ENCODE measurements around the gene BRF1.
"Not testable (repeated sequence)": the region's sequence is repeated elsewhere in the genome, so short reads cannot be mapped to it uniquely, and the experiment has no call there.

The BRF1 gene, protein sequence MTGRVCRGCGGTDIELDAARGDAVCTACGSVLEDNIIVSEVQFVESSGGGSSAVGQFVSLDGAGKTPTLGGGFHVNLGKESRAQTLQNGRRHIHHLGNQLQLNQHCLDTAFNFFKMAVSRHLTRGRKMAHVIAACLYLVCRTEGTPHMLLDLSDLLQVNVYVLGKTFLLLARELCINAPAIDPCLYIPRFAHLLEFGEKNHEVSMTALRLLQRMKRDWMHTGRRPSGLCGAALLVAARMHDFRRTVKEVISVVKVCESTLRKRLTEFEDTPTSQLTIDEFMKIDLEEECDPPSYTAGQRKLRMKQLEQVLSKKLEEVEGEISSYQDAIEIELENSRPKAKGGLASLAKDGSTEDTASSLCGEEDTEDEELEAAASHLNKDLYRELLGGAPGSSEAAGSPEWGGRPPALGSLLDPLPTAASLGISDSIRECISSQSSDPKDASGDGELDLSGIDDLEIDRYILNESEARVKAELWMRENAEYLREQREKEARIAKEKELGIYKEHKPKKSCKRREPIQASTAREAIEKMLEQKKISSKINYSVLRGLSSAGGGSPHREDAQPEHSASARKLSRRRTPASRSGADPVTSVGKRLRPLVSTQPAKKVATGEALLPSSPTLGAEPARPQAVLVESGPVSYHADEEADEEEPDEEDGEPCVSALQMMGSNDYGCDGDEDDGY

GRCh38 chr14:105300542-105301102 is at the start of gene BRF1:
TSS of gene BRF1 (minus strand) at chr14:105301001. CDS start at chr14:105300629, 372 bp downstream.
- peak; percentile 76 for DNase-seq

GRCh38 chr14:105349992-105350391 is 49.2 kb upstream of the BRF1 start:
- no peak for DNase-seq

- no peak for DNase-seq
Observed at GRCh38 chr14:105348945-105349699, 48.3 kb upstream of the BRF1 start.

DNA sequence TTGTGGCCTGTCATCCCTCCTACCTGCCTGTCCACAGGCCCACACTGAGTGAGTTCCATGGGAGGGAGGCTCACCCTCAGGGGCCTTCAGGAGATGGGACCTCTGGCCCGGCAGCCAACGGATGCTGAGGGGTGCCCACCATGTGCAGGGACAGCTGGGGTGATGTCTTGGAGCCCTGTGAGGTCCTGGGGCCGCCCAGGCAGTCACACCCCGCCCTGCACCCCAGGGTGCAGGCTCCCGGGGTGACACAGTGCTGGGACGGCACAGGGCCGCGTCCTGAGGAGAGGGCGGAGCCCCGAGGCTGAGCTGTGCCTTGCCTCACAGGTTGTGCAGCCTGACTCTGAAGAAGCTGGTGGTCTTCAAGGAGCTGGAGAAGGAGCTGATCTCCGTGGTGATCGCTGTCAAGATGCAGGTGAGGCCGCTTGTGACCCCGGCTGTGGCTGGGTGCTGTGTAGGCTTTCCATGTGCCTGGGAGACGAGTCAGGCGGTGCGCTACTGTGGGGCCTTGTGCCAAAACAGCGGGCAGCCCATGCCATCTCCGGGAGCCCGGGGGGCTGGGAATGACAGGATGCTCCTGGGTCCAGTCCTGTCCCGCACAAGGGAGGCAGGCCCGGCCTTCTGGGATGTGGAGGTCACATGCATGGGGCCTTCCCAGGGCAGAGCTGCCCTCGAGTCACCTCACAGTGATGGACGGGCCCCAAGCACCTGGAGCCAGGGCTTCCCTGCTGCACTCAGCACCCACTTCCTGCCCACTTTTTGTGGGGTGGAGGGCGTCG is 47.6 kb upstream of the BRF1 start:
- no peak for DNase-seq

DNA sequence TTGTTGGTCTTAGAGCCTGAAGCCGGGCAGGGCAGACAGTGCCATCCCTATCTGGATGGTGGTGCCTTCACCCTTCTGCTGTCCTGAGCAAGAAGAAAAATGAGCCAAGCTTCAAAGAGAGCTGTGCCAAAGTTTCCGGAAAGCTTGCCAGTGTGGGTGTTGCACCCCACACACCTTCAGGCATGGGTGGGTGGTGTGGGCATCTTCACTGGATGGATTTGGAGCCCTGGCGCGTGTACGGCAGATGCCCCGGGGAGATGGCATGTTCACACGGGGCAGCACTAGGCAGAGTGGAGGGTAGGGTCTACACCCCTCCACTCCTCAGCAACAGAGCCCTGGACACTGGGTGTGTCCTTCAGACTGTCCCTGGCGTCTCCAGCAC is 46.8 kb upstream of the BRF1 start:
- DNase-seq = no peak

DNA sequence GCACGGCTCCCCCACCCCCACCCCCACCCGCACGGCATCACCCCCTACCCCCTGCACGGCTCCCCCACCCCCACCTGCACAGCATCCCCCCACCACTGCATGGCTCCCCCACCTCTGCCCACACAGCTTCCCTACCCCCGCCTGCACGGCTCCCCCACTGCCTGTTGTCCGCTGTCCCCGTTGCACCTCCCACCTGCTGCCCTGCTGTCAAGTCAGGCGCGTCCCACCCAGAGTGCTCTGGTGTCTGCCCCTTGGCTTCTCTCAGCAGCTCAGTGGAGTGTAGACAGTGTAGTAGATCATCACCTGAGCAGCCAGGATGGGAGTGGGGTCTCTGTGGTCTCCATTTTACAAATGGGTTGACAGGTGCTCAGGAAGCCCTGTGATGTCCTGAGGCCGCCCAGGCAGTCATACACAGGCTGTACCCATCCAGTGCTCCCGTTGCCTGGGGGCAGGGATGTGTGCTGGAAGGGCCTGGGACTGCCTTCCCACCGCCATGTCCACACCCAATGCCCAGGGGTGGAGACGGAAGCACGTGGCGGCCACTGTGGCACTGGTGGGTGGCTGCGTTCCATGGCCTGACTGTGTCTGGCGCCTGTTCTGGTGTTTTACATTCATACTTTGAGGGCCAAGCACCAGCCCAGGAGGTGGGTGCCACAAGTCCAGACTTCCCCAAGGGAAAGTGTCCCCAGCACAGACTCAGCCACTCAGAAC is 46.2 kb upstream of the BRF1 start:
- no peak for DNase-seq

DNA sequence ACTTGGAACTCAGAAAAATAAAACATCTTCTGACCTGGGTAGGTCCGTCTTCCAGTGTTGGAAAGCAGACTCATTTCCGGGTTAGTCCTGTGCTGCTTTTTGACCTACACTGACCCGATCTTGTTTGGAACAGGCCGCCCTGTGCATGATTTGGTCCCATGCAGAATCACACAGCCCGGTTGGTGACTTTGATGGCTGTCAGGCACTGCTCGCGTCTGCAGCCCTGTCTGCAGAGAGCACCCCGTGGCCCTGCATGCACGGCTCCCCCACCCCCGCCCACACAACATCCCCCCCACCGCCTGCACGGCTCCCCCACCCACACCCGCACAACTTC is 45.4 kb upstream of the BRF1 start:
- no peak for DNase-seq

DNA sequence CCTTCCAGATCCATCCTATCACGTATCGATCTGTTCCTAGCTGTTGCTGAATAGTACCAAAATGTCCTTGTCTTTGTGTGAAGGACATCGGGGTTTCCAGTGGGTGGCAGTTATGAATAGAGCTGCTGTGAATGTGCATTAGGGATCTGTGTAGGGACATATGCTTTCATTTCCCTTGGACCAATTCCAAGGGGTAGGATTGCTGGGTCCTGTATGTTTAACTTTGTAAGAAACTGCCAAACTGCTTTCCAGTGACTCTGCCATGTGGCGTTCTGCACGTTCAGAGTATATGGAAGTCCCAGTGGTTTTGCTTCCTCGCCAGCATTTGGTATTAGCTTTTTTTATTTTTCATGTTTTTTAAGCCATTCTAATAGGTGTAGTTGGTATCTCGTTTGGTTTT is 42.4 kb upstream of the BRF1 start:
- no peak for DNase-seq

DNA sequence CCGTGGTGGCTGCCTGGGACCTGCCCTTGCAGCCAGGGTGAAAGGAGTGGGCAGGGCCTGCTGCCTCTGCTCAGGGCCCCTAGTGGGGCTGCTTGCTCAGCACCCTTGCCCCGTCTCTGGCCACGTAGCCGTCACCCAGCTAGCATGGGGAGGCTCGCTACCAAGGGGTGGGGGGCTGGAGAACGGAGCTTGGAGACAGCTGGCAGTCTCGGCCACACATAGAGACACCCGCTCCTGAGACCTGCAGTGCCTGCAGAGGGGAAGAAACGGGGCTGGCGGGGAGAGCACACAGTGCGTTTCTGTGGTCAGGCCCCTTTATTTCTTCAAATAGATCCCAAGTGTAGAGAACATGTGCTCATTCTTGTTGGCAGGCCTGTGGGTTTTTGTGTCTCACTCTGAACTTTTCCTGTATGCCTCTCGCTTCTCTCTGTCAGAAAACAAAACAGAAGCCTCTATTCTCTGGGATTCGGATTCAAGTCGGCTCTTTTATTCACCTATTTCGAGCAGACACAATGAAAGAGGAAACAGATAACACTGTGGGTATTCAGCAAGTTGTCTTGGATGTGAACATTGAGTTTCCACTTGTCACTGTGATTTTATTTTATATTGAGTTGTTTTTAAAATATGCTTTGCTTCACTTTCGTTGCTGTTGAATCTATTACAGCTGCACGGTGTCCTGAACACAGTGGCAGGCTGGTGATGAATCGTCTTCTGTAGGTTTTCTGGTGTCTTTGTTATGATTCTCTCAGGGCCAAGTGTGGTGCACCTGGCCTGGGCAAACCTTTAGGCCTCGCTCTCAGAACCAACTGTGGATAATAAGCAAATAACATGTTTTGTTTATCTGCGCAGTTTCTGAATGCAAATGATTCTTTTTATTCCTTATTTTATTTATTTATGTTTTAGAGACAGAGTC is 40.3 kb upstream of the BRF1 start:
- no peak for DNase-seq

DNA sequence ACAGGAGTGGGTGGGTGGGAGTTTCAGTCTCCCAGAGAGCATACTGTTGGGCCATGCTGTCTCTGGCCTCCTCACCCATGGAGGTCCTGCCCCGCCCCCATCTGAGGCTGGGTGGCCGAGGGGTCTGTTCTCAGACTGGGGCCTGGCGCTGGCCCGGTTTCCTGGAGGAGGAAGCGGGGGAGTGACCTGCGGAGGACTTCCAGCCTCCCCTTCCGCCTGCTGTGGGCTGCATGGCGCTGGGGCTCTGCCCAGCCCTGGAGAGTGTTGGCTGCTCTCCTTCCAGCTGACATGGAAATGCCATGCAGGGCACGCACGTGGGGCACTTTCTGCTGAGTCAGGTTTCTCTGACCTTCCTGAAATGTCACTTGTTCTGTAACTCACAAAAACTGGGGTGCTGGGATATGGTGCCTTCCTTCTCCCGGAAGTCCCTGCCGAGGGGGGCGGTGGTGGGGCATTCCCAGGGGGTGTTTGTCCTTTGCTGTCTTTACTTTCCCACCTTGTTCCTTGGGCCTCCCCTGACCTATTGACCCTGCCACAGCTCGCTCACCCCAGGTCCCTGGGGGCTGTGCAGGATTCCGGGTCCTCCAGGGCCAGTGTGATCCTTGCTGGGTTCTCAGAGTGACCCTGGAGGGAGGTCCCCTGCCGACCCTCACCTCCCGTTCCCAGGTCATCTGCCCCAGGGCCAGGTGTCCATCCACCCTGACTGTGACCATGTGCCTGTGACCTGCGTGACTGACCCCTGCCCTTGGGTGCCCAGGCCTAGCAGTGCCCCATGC is 37.4 kb upstream of the BRF1 start:
- no peak for DNase-seq

- no peak for DNase-seq
Observed at GRCh38 chr14:105337433-105337832, 36.6 kb upstream of the BRF1 start.

- no peak for DNase-seq
Observed at GRCh38 chr14:105336477-105337287, 35.9 kb upstream of the BRF1 start.

- no peak for DNase-seq
Observed at GRCh38 chr14:105335735-105336476, 35.1 kb upstream of the BRF1 start.

GRCh38 chr14:105335231-105335542 is 34.4 kb upstream of the BRF1 start:
- DNase-seq = not testable (repeated sequence)

- DNase-seq = no peak
Observed at GRCh38 chr14:105334383-105335230, 33.8 kb upstream of the BRF1 start.

DNA sequence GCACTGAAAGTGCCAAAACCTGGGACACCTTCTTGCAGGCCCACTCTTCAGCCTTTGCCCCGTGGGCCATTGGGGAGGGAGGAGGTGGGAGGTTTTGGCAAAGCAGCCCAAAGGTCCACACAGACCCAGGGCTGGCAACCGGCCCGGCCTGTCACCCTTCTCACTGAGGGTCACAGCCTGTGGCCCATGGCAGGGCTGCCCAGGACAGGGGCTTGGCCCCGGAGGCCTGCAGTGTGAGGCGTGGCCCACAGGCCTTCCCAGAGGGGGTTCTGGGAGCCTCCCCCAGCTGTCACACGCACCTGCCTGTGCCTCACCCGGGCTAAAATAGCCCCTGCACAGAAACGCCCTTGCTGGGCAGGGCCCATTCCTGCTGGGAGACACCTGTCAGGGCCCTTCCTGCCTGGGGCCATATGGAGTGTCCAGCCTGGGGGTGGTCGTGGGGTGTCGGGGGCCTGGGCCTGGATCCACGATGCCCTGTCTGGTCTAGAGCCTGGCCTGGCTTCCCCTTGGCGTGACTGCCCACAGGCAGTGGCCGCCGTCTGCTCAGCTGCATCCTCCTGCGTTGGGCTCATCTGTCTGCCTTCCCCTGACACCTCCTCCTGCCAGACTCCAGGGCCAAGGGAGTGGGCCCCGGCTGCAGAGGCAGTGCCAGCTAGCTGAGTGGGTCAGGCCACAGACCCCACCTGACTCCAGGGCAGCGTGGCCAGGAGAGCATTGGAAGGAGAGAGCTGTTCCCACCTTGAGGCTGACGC is 33.0 kb upstream of the BRF1 start:
- no peak for DNase-seq

DNA sequence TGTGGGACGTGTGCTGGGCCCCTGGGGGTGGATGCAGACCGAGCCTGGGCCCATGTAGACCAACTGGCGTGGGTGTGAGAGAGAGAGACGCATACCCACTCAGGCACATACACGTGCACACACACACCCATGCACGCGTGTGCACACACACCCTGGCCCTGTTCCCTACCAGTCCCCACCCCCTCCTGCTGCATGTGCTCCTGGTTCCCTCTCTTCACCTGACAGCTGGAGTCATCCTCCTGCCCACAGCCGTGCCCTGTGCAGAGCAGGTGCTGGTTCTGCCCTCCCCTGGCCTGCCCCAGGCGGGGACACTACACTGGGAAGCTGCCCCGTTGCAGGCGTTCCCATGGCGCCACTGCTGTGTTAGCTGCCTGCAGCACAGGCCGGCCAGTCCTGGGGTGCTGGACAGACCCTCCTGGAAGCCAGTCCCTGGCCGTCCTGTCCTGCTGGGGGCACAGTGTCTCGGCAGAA is 32.3 kb upstream of the BRF1 start:
- no peak for DNase-seq
